Inflammatory macrophage treated with lipopolysaccharide for 4 hours (primary cell): ENCODE data around the gene PPTC7.
"Not testable (repeated sequence)": the region's sequence is repeated elsewhere in the genome, so short reads cannot be mapped to it uniquely, and the experiment has no call there.

Source experiments
- DNase-seq: peaks from one replicate; pipeline ENCODE4 v3.0.0-alpha.2; 2020

Gene PPTC7

GRCh38 chr12:110585231-110585799 lies 2.2 kb upstream of the PPTC7 start:
- peak; percentile 70 for DNase-seq

DNA sequence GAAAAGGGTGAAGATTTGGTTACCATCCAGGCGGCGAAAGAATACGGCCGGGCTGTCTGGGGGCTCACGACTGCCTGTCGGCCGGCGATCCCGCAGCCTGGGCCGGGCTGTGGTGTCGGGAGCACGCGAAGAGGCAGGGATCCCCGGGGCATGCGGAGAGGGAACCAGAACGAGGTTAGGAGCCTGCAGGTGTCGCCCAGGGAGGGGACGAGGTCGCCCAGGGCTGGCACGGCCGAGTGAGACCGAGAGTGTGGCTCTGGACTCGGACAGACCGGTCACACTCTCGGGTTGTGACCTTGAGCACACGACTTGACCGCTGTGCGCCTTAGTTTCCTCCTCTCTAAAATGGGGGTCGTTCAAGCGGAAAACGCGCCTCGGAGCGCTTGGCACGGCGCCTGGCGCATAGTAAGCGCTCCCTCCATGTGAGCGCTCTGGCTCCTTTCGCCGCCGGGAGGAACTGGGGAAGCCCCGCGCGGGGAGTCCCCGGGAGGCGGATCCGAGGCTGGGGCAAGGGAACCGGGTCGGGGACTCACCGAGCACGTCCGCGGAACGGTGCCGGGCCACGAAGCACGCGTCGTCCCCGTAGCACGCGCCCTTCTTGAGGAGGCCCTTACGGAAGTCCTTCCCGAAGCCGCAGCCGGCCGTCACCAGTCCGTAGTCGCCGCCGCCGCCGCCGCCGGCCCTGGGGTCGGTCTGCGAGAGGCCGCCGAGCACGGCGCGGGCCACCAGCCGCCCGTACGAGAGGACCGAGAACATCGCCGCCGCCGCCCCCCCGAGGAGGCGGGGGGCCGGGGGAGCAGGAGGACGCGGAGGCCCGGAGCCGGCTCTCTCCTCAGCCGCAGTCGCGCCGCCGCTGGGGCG lies 612 bp downstream of the PPTC7 start:
- peak; percentile 81 for DNase-seq

DNA sequence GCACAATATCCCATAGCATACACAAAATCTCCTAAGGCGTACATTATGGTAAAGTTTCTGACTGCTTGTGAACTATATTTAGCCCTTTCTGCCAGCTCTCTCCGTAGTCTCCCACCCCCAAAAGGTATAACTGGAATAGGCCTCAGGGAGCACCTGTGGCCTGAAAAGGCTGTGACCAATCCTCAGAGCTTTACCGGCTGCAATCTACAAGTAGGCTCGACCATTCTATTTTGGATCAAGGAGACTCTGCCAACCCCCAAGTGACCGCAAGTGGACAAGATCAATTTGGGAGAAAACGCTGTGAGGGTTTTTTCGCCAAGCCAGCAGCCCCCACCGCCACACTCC lies 1.2 kb downstream of the PPTC7 start:
- no peak for DNase-seq

- no peak for DNase-seq
Measured at GRCh38 chr12:110579535-110580253, 3.4 kb downstream of the PPTC7 start.

DNA sequence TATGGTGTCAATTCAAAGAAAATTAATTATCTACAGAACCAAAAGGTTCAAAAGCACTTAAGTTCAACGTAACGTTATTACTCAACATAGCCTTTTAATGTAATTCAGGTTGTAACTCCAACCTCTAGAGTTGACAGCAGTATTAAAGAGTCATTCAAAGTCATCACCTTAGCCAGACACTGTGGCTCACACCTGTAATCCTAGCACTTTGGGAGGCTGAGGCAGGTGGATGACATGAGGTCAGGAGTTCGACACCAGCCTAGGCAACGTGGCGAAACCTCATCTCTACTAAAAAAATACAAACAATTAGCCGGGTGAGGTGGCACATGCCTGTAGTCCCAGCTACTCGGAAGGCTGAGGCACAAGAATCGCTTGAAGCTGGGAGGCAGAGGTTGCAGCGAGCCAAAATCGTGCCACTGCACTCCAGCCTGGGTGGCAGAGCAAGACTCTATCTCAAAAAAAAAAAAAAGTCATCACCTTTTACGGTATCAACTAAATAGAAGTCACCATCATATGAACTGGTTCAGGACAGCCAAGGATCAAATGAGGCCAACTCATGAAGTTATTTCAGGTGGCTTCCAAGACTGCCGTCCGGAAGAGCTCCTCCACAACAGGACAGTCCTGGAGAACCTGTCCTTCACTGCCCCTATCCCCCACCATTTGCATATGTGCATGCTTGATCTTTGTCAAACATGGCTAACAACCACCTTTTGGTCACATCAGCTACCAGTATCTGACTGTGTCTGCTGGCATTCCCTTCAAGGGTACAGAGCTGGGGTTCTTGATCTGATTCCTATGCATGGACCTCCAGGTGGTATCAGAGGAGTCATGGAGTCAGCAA lies 4.2 kb downstream of the PPTC7 start:
- no peak for DNase-seq

- DNase-seq, result peak; percentile 94
Measured at GRCh38 chr12:110577864-110578693, 5.0 kb downstream of the PPTC7 start.

- DNase-seq, result no peak
Measured at GRCh38 chr12:110576504-110576903, 6.6 kb downstream of the PPTC7 start.

DNA sequence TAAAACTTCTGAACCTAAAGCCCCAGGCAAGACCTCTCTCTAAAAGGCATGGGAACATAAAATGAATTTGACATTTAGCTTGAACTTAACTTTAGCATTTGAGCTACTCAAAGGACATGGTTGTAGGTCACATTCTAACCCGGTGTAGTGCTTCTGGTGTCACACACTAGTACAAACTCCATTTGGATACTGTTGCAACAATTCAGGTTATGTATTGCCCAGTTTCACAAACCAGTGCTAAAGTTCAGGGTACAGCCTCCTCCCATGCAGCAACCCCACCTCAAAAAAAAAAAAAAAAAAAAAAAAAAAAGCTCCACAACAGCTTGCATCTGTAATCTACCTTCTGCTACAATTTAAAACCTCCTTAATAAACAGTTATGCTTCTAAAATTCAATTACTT lies 7.8 kb downstream of the PPTC7 start:
- DNase-seq, result no peak

GRCh38 chr12:110574717-110575230 lies 8.3 kb downstream of the PPTC7 start:
- DNase-seq, result not testable (repeated sequence)

- DNase-seq, result no peak
Measured at GRCh38 chr12:110574044-110574443, 9.1 kb downstream of the PPTC7 start.

- not testable (repeated sequence) for DNase-seq
Measured at GRCh38 chr12:110570798-110571197, 12.3 kb downstream of the PPTC7 start.

DNA sequence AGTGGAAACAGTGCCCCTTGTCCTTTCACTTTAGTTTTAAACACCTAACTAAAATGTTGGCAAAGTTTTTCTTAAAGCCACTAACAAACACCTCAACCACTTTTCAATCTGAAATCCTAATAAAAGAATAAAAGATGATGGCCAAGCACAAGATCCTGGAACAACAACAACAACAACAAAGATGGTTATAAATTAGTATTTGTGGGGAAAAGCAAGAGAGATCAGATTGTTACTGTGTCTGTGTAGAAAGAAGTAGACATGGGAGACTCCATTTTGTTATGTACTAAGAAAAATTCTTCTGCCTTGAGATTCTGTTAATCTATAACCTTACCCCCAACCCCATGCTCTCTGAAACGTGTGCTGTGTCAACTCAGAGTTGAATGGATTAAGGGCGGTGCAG lies 13.3 kb downstream of the PPTC7 start:
- not testable (repeated sequence) for DNase-seq

DNA sequence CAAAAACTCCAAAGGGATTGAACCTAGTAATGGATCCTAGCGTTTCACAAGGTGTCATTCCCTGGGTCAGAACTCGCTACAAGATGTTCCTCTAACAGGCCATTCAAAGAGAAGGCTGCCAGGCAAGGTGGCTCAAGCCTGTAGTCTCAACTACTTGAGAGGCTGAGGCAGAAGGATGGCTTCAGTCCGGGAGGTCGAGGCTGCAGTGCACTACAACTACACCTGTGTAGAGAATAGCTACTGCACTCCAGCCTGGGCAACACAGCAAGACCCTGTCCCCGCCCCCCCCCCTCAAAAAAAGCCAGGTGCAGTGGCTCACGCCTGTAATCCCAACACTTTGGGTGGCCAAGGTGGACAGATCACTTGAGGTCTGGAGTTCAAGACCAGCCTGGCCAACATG lies 14.4 kb downstream of the PPTC7 start:
- DNase-seq, result no peak

- no peak for DNase-seq
Measured at GRCh38 chr12:110566993-110567392, 16.1 kb downstream of the PPTC7 start.

DNA sequence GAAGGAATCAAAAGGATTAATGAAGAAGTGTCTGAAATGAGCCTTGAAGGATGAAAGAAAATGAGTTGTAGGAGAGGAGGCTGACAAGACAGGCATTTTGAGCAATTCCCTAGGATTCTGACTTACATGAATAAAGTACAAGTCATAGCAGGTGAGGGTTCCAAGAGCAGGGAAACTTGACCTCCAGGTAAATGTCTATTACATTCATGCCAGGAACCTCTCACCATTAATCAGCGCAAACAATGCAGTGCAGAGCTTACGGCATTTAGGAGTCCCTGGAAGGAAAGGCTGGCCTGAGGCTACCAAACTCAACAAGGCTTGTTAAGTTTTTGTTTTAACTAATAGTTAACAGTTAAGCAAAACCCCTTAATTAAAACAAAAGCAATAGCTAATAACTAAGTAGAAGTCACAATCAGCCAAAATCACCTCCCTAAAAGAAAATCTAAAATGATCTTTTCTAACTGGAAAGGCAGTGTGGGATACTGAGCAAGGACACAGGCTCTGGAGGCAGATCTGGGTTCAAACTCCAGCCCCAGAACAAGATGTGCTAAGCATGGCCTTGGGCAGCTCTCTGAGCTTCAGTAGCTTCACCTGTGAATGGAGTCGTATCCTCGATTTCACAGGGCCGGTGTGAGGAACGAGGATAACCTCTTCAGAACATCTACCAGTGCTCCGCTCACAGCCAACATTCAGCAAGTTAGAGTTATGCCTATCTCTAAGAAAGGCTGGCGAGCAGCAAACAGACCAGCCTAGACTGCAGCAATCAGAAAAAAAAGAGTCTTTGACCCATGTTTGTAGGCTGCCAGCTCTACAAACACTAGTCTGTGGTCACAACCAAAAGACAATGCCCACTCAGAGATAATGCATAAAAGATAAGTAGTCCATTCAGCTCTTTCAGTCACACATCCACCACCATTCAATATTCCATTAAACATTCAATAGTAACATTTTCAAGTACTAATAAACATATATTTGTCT lies 16.9 kb downstream of the PPTC7 start:
- no peak for DNase-seq

DNA sequence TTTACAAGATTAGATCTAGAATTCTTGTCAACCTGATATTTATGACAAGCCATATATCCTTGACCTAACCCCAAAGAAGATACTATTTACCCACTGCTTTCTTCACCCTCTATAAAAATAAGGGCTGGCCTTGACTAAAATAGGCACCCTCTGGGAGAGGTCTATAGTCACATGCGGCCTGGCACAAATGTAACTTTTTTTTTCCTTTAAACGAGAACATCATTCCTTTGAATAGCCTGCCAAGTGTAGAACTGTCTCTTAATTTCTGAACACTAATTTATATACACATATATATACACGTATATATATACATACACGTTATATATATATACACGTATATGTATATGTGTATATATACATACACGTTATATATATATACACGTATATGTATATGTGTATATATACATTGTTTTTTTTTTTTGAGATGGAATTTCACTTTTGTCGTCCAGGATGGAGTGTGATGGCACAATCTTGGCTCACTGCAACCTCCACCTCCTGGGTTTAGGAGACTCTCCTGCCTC lies 18.6 kb downstream of the PPTC7 start:
- no peak for DNase-seq

DNA sequence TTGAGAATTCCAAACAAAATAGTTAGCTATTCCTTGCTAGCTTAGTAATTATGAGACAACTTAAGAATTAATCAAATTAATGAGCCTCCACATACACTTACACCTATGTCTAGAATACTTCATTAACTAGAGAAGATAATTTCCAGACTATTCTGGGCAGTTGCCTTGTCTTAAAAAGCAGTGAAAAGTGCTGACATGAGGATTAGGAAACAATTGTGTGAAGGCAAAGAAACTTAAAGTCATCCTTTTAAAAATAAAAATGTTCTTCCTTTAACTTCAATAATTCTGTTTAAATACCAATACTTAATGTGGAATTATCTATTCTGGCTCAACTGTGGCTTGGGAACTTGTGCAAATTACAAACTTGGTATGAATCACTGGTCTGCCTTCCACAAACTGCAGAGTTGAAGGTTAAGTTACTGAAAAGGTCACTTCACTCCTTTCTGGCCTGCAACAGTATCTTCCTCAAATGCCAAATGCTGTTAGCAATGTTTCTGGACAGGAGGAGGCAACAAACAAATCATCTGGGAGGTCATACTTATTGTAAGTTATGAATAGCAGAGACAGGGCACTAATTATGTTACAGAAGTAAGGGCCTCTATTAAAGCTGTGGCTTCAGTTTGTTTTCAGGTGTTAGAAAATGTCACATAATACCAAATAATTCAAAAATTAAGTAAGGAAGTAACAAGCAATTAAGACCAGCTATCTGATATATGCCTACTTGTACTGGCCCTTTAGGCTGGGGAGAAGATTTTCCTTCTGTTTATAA lies 19.2 kb downstream of the PPTC7 start:
- DNase-seq, result peak; percentile 75

- DNase-seq, result peak; percentile 44
Measured at GRCh38 chr12:110562386-110562785, 20.7 kb downstream of the PPTC7 start.

- DNase-seq, result no peak
Measured at GRCh38 chr12:110561471-110562201, 21.5 kb downstream of the PPTC7 start.
